Right cardiac atrium (tissue), 5 donors: Measurements from ENCODE around the gene INPP1. TPM values are rescaled to one million over a fixed set of nuclear protein-coding genes. Genes with fewer than 3 reads are reported as not detected.

Experiments
- polyA plus RNA-seq: library from polyadenylated mRNA; stranded (reverse); fragments of 200-250 nt; gene quantifications from one replicate; pipeline ENCODE4 v1.2.3, GENCODE V29; 2013
- total RNA-seq, 4 donors: library from RNA; stranded (reverse); fragmentation: NEBNext Ultra II Directional; extraction: Animal tissue kit (Norgen Biotek cat#: 25700); gene quantifications; one replicate each; pipeline ENCODE4 v1.2.1, GENCODE V29; 2021
- donor health status: healthy with polysubstance abuse.
- donor health status: DM: no; HTN: yes; CAD: no.
- donor health status: DM: no; HTN: no; CAD: no.
- donor health status: DM: no; HTN: yes; CAD: no; lungs with severe emphysema.
- donor health status: DM: yes; HTN: yes; CAD: no.

Gene INPP1
- total and polyA plus RNA-seq, 5 donors, result 35.7 to 46.3 (median 42.3) TPM

Other genes starting within 250 kb of the INPP1 start
- gene HIBCH, start 23.8 kb upstream of the INPP1 start, total RNA-seq, result 10 to 100 TPM; 30.4 to 48.5 (median 39.4) TPM
- 25.2 TPM for gene HIBCH, start 23.8 kb upstream of the INPP1 start, polyA plus RNA-seq
- 10 to 100 TPM; 29.3 to 32.7 (median 30.3) TPM for gene MFSD6, start 64.8 kb downstream of the INPP1 start, total RNA-seq
- 14.7 TPM for gene MFSD6, start 64.8 kb downstream of the INPP1 start, polyA plus RNA-seq
- gene NEMP2, start 191.1 kb downstream of the INPP1 start, total RNA-seq, result 1 to 10 TPM; 3.7 to 8.9 (median 6.2) TPM
- 0.84 TPM for gene NEMP2, start 191.1 kb downstream of the INPP1 start, polyA plus RNA-seq